IPS-20b (cell line): ENCODE data around the gene C12orf50.
"Not testable (repeated sequence)": the region's sequence is repeated elsewhere in the genome, so short reads cannot be mapped to it uniquely, and the experiment has no call there.

Experiments
- H3K27ac ChIP-seq: one replicate; pipeline ENCODE4 v1.5.1; 2013; ENCODE audit warnings: low read length
- H3K27me3 ChIP-seq: 2 replicates; pipeline ENCODE4 v1.6.1; 2013; ENCODE audit warnings: mild to moderate bottlenecking, low read length, inconsistent platforms; ENCODE audit not compliant: insufficient read depth
- H3K36me3 ChIP-seq: 2 replicates; pipeline ENCODE4 v1.6.1; 2013; ENCODE audit warnings: low read depth, mild to moderate bottlenecking, inconsistent platforms, low read length, moderate library complexity; ENCODE audit not compliant: insufficient read depth
- H3K4me1 ChIP-seq: 2 replicates; pipeline ENCODE4 v1.6.1; 2013; ENCODE audit warnings: mild to moderate bottlenecking, control low read depth, inconsistent platforms, low read length, moderate library complexity; ENCODE audit not compliant: insufficient read depth
- H3K4me3 ChIP-seq: 2 replicates; pipeline ENCODE4 v1.5.1; 2013; ENCODE audit warnings: mild to moderate bottlenecking, low read length, inconsistent platforms
- H3K9ac ChIP-seq: 2 replicates; pipeline ENCODE4 v1.6.1; 2013; ENCODE audit warnings: low read depth, mild to moderate bottlenecking, inconsistent platforms, low read length, moderate library complexity
- H3K9me3 ChIP-seq: 2 replicates; pipeline ENCODE4 v1.6.1; 2013; ENCODE audit warnings: mild to moderate bottlenecking, low read depth, low read length, inconsistent platforms; ENCODE audit not compliant: insufficient read depth

The C12orf50 gene

GRCh38 chr12:87982208-87982607, 47.0 kb downstream of the C12orf50 start:
- Histone ChIP-seq H3K27ac (no peak overlapping the region), H3K4me1 (no peaks in the 10 kb centered on the region), H3K9ac (no peak overlapping the region), H3K27me3 (no peaks in the 10 kb centered on the region), H3K4me3 (no peak overlapping the region), H3K9me3 (no peaks in the 10 kb centered on the region), H3K36me3 (no peaks in the 10 kb centered on the region)

GRCh38 chr12:87981495-87981894, 47.7 kb downstream of the C12orf50 start:
- no peaks in the 10 kb centered on the region for H3K36me3 ChIP-seq
- H3K4me3 ChIP-seq, result no peak overlapping the region
- H3K27me3 ChIP-seq, result no peaks in the 10 kb centered on the region
- H3K27ac ChIP-seq, result no peak overlapping the region
- no peaks in the 10 kb centered on the region for H3K4me1 ChIP-seq
- H3K9ac ChIP-seq, result no peak overlapping the region
- no peaks in the 10 kb centered on the region for H3K9me3 ChIP-seq

- H3K36me3 ChIP-seq, result no peaks in the 10 kb centered on the region
- no peak overlapping the region for H3K4me3 ChIP-seq
- no peaks in the 10 kb centered on the region for H3K4me1 ChIP-seq
- no peaks in the 10 kb centered on the region for H3K27me3 ChIP-seq
- H3K27ac ChIP-seq, result no peak overlapping the region
- no peak overlapping the region for H3K9ac ChIP-seq
- no peaks in the 10 kb centered on the region for H3K9me3 ChIP-seq
Measured at GRCh38 chr12:87975879-87976278, 53.3 kb downstream of the C12orf50 start.

GRCh38 chr12:87967871-87968270, 61.3 kb downstream of the C12orf50 start:
- no peaks in the 10 kb centered on the region for H3K9me3 ChIP-seq
- no peaks in the 10 kb centered on the region for H3K27me3 ChIP-seq
- no peaks in the 10 kb centered on the region for H3K36me3 ChIP-seq

GRCh38 chr12:87960566-87960965, 68.6 kb downstream of the C12orf50 start:
- no peaks in the 10 kb centered on the region for H3K4me1 ChIP-seq
- no peaks in the 10 kb centered on the region for H3K9me3 ChIP-seq
- H3K36me3 ChIP-seq, result no peaks in the 10 kb centered on the region
- H3K27me3 ChIP-seq, result no peaks in the 10 kb centered on the region
- H3K9ac ChIP-seq, result no peak overlapping the region
- H3K4me3 ChIP-seq, result no peak overlapping the region
- H3K27ac ChIP-seq, result no peak overlapping the region

More at GRCh38 chr12:87967871-87968270, 61.3 kb downstream of the C12orf50 start:
- no peak overlapping the region for H3K9ac ChIP-seq
- no peak overlapping the region for H3K27ac ChIP-seq
- no peaks in the 10 kb centered on the region for H3K4me1 ChIP-seq
- no peak overlapping the region for H3K4me3 ChIP-seq

- not testable (repeated sequence) for H3K4me1 ChIP-seq, H3K4me3 ChIP-seq, H3K9ac ChIP-seq, H3K27ac ChIP-seq, H3K27me3 ChIP-seq, H3K9me3 ChIP-seq, H3K36me3 ChIP-seq
Measured at GRCh38 chr12:87954028-87954427, 75.2 kb downstream of the C12orf50 start.

GRCh38 chr12:87953256-87953860, 75.8 kb downstream of the C12orf50 start:
- H3K9ac ChIP-seq, result no peak overlapping the region
- no peak overlapping the region for H3K27ac ChIP-seq
- H3K4me1 ChIP-seq, result no peaks in the 10 kb centered on the region
- H3K36me3 ChIP-seq, result no peaks in the 10 kb centered on the region
- H3K9me3 ChIP-seq, result no peaks in the 10 kb centered on the region
- no peaks in the 10 kb centered on the region for H3K27me3 ChIP-seq
- H3K4me3 ChIP-seq, result no peak overlapping the region

GRCh38 chr12:87952850-87953249, 76.4 kb downstream of the C12orf50 start:
- H3K4me3 ChIP-seq, result no peak overlapping the region
- no peak overlapping the region for H3K9ac ChIP-seq
- no peaks in the 10 kb centered on the region for H3K36me3 ChIP-seq
- H3K27ac ChIP-seq, result no peak overlapping the region
- no peaks in the 10 kb centered on the region for H3K9me3 ChIP-seq
- no peaks in the 10 kb centered on the region for H3K4me1 ChIP-seq
- H3K27me3 ChIP-seq, result no peaks in the 10 kb centered on the region

- H3K4me3 ChIP-seq, result no peak overlapping the region
- H3K9ac ChIP-seq, result no peak overlapping the region
- no peaks in the 10 kb centered on the region for H3K4me1 ChIP-seq
- no peaks in the 10 kb centered on the region for H3K27me3 ChIP-seq
- H3K27ac ChIP-seq, result no peak overlapping the region
- no peaks in the 10 kb centered on the region for H3K9me3 ChIP-seq
- H3K36me3 ChIP-seq, result no peaks in the 10 kb centered on the region
Measured at GRCh38 chr12:87952223-87952622, 77.0 kb downstream of the C12orf50 start.

GRCh38 chr12:87943762-87944161, 85.4 kb downstream of the C12orf50 start:
- H3K9me3 ChIP-seq, result no peaks in the 10 kb centered on the region
- no peak overlapping the region for H3K27ac ChIP-seq
- H3K4me1 ChIP-seq, result no peaks in the 10 kb centered on the region
- no peak overlapping the region for H3K4me3 ChIP-seq
- no peaks in the 10 kb centered on the region for H3K27me3 ChIP-seq
- H3K9ac ChIP-seq, result no peak overlapping the region
- H3K36me3 ChIP-seq, result no peaks in the 10 kb centered on the region

- no peaks in the 10 kb centered on the region for H3K4me1 ChIP-seq
- no peak overlapping the region for H3K9ac ChIP-seq
- H3K36me3 ChIP-seq, result no peaks in the 10 kb centered on the region
- H3K27ac ChIP-seq, result no peak overlapping the region
- no peaks in the 10 kb centered on the region for H3K27me3 ChIP-seq
- H3K4me3 ChIP-seq, result no peak overlapping the region
- no peaks in the 10 kb centered on the region for H3K9me3 ChIP-seq
Measured at GRCh38 chr12:87943023-87943422, 86.2 kb downstream of the C12orf50 start.

GRCh38 chr12:87939182-87939581, 90.0 kb downstream of the C12orf50 start:
- Histone ChIP-seq H3K27ac (no peak overlapping the region), H3K4me3 (no peak overlapping the region), H3K9me3 (peaks cover 12% of the 10 kb centered on the region), H3K9ac (no peak overlapping the region), H3K4me1 (no peaks in the 10 kb centered on the region), H3K36me3 (no peaks in the 10 kb centered on the region), H3K27me3 (no peaks in the 10 kb centered on the region)
